LNCaP clone FGC (cell line): ENCODE measurements around the gene AQP4.

Experiments used
- DNase-seq: peaks from one replicate; pipeline ENCODE4 v3.0.0-alpha.2; 2011; ENCODE audit warnings: low read depth
- H3K4me3 ChIP-seq: 2 replicates; pipeline ENCODE4 v1.5.1; 2011; ENCODE audit warnings: mild to moderate bottlenecking, low read depth, low read length, control low read depth
- CTCF ChIP-seq: IDR thresholded peaks from 2 replicates; pipeline ENCODE4 v1.5.1; 2012; ENCODE audit warnings: mild to moderate bottlenecking; ENCODE audit not compliant: control insufficient read depth, insufficient read depth; ENCODE audit errors: extremely low read depth

The AQP4 gene

GRCh38 chr18:26894426-26894825 lies 28.9 kb upstream of the AQP4 start:
- no peak for TF ChIP-seq CTCF
- no peak for DNase-seq
- H3K4me3 ChIP-seq, result no peak overlapping the region

GRCh38 chr18:26893996-26894395 lies 28.5 kb upstream of the AQP4 start:
- no peak overlapping the region for H3K4me3 ChIP-seq
- no peak for DNase-seq

GRCh38 chr18:26888259-26888658 lies 22.8 kb upstream of the AQP4 start:
- no peak for DNase-seq
- no peak for TF ChIP-seq CTCF
- H3K4me3 ChIP-seq, result no peak overlapping the region

More at GRCh38 chr18:26893996-26894395, 28.5 kb upstream of the AQP4 start:
- no peak for TF ChIP-seq CTCF

GRCh38 chr18:26875040-26875654 lies 9.6 kb upstream of the AQP4 start:
- TF ChIP-seq CTCF, result no peak
- DNase-seq, result no peak
- H3K4me3 ChIP-seq, result no peak overlapping the region

GRCh38 chr18:26874283-26874682 lies 8.8 kb upstream of the AQP4 start:
- no peak for TF ChIP-seq CTCF
- no peak for DNase-seq
- no peak overlapping the region for H3K4me3 ChIP-seq

GRCh38 chr18:26869640-26870039 lies 4.1 kb upstream of the AQP4 start:
- TF ChIP-seq CTCF, result no peak
- no peak overlapping the region for H3K4me3 ChIP-seq
- DNase-seq, result no peak

GRCh38 chr18:26868968-26869586 lies 3.6 kb upstream of the AQP4 start:
- TF ChIP-seq CTCF, result no peak
- DNase-seq, result no peak

More at GRCh38 chr18:26868968-26869586, 3.6 kb upstream of the AQP4 start:
- no peak overlapping the region for H3K4me3 ChIP-seq
